IPS-18a (cell line): ENCODE data around the gene UBAC2.

Experiments
- H3K27ac ChIP-seq: one replicate; pipeline ENCODE4 v1.5.1; 2013; ENCODE audit warnings: low read length
- H3K27me3 ChIP-seq: one replicate; pipeline ENCODE4 v1.6.1; 2013; ENCODE audit warnings: mild to moderate bottlenecking, low read length; ENCODE audit not compliant: control insufficient read depth, insufficient read depth
- H3K36me3 ChIP-seq: one replicate; pipeline ENCODE4 v1.6.1; 2013; ENCODE audit warnings: low read depth, low read length; ENCODE audit not compliant: control insufficient read depth
- H3K4me1 ChIP-seq: one replicate; pipeline ENCODE4 v1.6.1; 2013; ENCODE audit warnings: low read depth, low read length; ENCODE audit not compliant: control insufficient read depth
- H3K4me3 ChIP-seq: one replicate; pipeline ENCODE4 v1.5.1; 2013; ENCODE audit warnings: low read length
- H3K9ac ChIP-seq: one replicate; pipeline ENCODE4 v1.6.1; 2013; ENCODE audit warnings: mild to moderate bottlenecking, low read length, moderate library complexity
- H3K9me3 ChIP-seq: one replicate; pipeline ENCODE4 v1.6.1; 2013; ENCODE audit warnings: low read depth, low read length; ENCODE audit not compliant: control insufficient read depth

Gene UBAC2

GRCh38 chr13:99218545-99218944 is 17.9 kb downstream of the UBAC2 start:
- Histone ChIP-seq H3K4me1 (peaks cover 12% of the 10 kb centered on the region), H3K27ac (no peak overlapping the region), H3K4me3 (no peak overlapping the region), H3K9ac (no peak overlapping the region), H3K27me3 (no peaks in the 10 kb centered on the region), H3K9me3 (no peaks in the 10 kb centered on the region), H3K36me3 (no peaks in the 10 kb centered on the region)

- no peaks in the 10 kb centered on the region for H3K36me3 ChIP-seq
- H3K4me1 ChIP-seq: peaks cover 16% of the 10 kb centered on the region
- no peaks in the 10 kb centered on the region for H3K27me3 ChIP-seq
- no peak overlapping the region for H3K4me3 ChIP-seq
- no peaks in the 10 kb centered on the region for H3K9me3 ChIP-seq
- no peak overlapping the region for H3K27ac ChIP-seq
- H3K9ac ChIP-seq: no peak overlapping the region
Measured at GRCh38 chr13:99218969-99219368, 18.3 kb downstream of the UBAC2 start.

DNA sequence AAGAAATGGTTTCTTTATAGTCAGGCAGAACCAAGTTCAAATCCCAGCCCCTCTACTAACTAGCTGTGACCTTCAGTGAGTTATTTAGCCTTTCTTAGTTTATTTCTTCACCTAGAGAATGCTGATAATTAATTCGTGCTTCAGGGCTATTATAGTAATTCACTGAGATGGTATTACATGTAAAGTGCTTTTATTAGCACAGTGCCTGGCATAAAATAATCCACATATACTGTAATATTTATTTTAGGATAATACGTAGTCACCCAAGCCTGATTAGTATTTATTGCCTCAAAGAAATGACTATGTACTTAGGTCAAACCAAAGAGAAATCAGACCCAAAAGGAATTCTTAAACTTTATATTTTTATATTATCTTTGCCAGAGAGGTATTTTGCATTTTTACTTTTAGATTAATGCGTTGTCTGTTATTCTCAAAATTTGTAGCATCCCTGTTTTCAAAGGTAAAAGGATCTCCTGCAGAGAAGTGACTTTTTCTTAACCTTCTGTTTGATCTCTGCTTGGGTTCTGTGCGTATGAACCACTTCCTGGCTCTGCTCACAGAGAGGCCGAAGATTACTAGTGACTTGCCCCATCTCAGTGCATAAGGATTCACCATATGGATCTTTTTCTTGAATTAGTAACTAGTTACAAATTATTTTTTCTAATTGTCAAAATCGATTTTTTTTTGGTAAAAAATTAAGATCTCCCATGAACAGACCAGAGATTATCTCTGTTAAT is 19.7 kb downstream of the UBAC2 start:
- Histone ChIP-seq H3K9ac (no peak overlapping the region), H3K36me3 (no peaks in the 10 kb centered on the region), H3K27me3 (no peaks in the 10 kb centered on the region), H3K4me1 (peaks cover 7% of the 10 kb centered on the region), H3K27ac (no peak overlapping the region), H3K9me3 (no peaks in the 10 kb centered on the region), H3K4me3 (no peak overlapping the region)

GRCh38 chr13:99221567-99222239 is 21.0 kb downstream of the UBAC2 start:
- H3K9me3 ChIP-seq: no peaks in the 10 kb centered on the region
- H3K9ac ChIP-seq: no peak overlapping the region
- H3K27me3 ChIP-seq: no peaks in the 10 kb centered on the region
- H3K4me1 ChIP-seq: peaks cover 7% of the 10 kb centered on the region
- no peak overlapping the region for H3K27ac ChIP-seq
- no peak overlapping the region for H3K4me3 ChIP-seq
- H3K36me3 ChIP-seq: no peaks in the 10 kb centered on the region

DNA sequence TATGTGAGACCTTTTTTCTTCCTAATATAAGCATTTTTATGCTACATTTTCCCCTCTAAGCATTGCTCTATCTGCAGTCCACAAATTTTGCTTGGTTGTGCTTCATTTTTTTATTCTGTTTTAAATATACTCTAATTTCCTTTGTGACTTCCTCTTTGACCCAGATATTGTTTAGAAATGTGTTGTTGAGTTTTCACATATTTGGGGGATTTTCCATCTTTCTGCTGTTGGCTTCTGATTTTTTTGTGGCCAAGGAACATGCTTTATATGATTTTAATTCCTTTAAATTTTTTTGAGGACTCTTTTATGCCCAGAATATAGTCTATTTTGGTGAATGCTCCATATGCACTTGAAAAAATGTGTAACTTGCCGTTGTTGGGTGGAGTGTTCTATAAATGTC is 22.9 kb downstream of the UBAC2 start:
- peaks cover 7% of the 10 kb centered on the region for H3K4me1 ChIP-seq
- H3K27me3 ChIP-seq: no peaks in the 10 kb centered on the region
- no peaks in the 10 kb centered on the region for H3K9me3 ChIP-seq
- H3K36me3 ChIP-seq: no peaks in the 10 kb centered on the region
- no peak overlapping the region for H3K27ac ChIP-seq
- no peak overlapping the region for H3K4me3 ChIP-seq
- no peak overlapping the region for H3K9ac ChIP-seq

DNA sequence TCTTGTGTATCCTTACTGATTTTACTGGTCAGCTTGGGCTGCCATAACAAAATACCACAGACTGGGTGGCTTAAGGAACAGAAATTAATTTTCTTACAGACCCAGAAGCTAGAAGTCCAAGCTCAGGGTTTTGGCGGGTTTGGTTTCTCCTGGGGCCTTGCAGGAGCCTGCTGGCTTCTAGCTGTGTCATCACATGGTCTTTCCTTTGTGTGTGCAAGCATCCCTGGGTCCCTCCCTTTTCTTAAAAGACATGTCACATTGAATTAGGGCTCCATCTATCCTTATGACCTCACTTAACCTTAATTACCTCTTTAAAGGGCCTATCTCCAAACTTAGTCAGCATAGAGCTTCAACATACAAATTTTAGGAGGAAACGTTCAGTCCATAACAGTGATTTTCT is 23.4 kb downstream of the UBAC2 start:
- H3K4me3 ChIP-seq: no peak overlapping the region
- H3K4me1 ChIP-seq: peaks cover 7% of the 10 kb centered on the region
- H3K9ac ChIP-seq: no peak overlapping the region
- H3K27ac ChIP-seq: no peak overlapping the region
- H3K36me3 ChIP-seq: no peaks in the 10 kb centered on the region
- H3K9me3 ChIP-seq: no peaks in the 10 kb centered on the region
- H3K27me3 ChIP-seq: no peaks in the 10 kb centered on the region

DNA sequence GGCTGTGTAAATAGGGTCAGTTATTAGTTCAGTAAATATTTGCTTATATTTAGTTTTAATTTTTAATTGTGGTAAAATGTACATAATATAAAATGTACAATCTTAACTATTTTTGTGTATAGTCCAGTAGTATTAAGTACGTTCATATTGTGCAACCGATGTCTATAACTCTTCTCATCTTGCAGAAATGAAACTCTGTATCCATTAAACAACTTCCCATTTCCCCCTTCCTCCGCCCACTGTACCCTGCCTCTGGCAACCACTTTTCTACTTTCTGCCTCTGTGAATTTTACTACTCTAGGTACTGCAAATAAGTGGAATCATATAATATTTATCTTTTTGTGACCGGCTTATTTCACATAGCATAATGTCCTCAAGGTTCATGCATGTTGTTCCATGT is 24.4 kb downstream of the UBAC2 start:
- no peak overlapping the region for H3K4me3 ChIP-seq
- peaks cover 7% of the 10 kb centered on the region for H3K4me1 ChIP-seq
- H3K27me3 ChIP-seq: no peaks in the 10 kb centered on the region
- no peak overlapping the region for H3K9ac ChIP-seq
- no peak overlapping the region for H3K27ac ChIP-seq
- H3K36me3 ChIP-seq: no peaks in the 10 kb centered on the region
- H3K9me3 ChIP-seq: no peaks in the 10 kb centered on the region

DNA sequence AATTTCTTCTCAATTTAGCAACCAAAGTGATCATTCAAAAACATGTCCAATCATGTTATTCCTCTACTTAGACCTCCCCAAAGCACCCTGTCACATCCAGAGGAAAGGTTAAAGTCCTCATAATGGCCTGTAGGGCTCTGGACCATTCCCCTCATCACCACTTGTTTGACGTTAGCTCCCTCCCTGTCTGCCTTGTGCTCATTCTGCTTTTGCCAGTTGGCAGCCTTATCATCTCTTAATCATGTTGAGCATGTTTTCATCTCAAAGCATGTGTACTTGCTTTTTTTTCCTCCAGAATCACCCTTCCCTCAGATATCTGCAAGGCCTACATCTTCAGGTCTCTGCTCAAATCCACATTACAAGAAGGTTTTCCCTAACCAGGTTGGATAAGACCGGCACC is 25.9 kb downstream of the UBAC2 start:
- Histone ChIP-seq H3K9ac (no peak overlapping the region), H3K27ac (no peak overlapping the region), H3K4me3 (no peak overlapping the region), H3K27me3 (no peaks in the 10 kb centered on the region), H3K36me3 (no peaks in the 10 kb centered on the region), H3K9me3 (no peaks in the 10 kb centered on the region), H3K4me1 (peaks cover 7% of the 10 kb centered on the region)

DNA sequence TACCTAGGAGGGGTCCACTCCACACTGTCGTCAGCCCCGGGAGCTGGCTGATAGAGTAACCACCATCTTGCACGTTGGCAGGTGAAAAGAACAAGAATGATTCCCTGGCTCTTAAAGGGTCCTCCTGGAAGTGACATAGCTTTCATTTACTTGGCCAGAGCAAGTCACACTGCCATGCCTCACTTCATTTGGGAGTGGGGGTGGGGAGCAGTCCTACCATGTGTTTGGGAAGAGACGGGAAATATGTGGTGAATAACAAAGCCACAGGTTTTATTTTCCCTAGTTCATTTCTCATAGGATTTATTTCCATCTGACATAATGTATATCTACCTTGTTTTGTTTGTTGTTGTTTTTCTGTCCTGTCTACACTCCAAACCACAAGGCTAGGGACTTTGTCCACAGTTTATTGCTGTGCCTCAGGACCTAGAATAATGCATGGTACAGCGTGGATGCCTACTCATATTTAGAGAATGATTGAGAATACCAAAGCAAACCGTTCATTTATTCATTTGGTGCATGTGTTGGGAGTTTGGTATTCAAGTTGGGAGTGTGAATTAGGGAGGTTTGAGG is 26.8 kb downstream of the UBAC2 start:
- Histone ChIP-seq H3K9me3 (no peaks in the 10 kb centered on the region), H3K4me1 (peaks cover 7% of the 10 kb centered on the region), H3K4me3 (no peak overlapping the region), H3K36me3 (no peaks in the 10 kb centered on the region), H3K9ac (no peak overlapping the region), H3K27me3 (no peaks in the 10 kb centered on the region), H3K27ac (no peak overlapping the region)

GRCh38 chr13:99227909-99228688 is 27.4 kb downstream of the UBAC2 start:
- no peak overlapping the region for H3K4me3 ChIP-seq
- no peak overlapping the region for H3K9ac ChIP-seq
- H3K27me3 ChIP-seq: no peaks in the 10 kb centered on the region
- H3K9me3 ChIP-seq: no peaks in the 10 kb centered on the region
- peaks cover 7% of the 10 kb centered on the region for H3K4me1 ChIP-seq
- H3K36me3 ChIP-seq: no peaks in the 10 kb centered on the region
- H3K27ac ChIP-seq: no peak overlapping the region
